ENCODE measurements around the gene EPHX1.

DNA sequence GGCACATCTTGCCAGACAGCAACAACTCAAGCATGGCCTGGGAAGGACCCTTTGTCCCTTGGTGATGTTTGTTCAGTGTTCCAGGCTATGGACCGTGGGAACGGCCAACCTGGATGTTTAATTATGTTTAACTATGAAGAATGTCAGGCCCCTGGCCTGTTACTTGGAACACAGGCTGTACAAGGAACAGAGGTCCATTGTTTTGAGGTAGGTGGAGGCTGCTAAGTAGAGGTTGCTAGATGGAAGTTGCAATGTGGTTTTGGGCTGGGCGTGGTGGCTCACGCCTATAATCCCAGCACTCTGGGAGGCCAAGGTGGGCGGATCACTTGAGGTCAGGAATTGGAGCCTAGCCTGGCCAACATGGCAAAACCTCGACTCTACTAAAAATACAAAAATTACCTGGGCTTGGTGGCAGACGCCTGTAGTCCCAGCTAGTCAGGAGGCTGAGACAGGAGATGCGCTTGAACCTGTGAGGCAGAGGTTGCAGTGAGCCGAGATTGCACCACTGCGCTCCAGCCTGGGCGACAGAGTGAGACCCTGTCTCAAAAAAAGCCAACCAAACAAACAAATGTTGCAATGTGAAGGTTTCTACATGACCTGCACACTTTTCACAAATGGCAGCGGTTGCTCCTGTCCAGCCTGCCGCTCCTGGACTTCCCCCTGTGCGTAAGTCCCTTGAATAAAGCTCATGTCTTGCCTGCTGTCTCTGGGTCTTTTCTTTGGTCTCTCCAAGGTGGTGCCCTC, 81.5 kb downstream of the EPHX1 start:
- TF ChIP-seq CTCF (IDR thresholded peaks at IDR 0.05): no peak
- TF ChIP-seq EZH2 (IDR thresholded peaks at IDR 0.05; ENCODE audit: borderline replicate concordance, insufficient read depth, low read depth, low read length, poor library complexity, severe bottlenecking): no peak
